Common myeloid progenitor, CD34-positive (primary cell): ENCODE measurements around the gene RBM26.
A peak's percentile ranks its signal among the peaks of the same experiment; 100 is the strongest.
"Not testable (repeated sequence)": the region's sequence is repeated elsewhere in the genome, so short reads cannot be mapped to it uniquely, and the experiment has no call there.

Source experiments
- CTCF ChIA-PET: fragments of 350-600 bp; sonication (Branson Sonifier 250); formaldehyde crosslinking; loops from one replicate; lab custom pipeline; 2021; ENCODE audit warnings: antibody characterized with exemption; lab: Charles Lee
- POLR2A ChIA-PET: fragments of 350-600 bp; sonication (Branson Sonifier 250); formaldehyde crosslinking; loops from one replicate; lab custom pipeline; 2021; ENCODE audit warnings: antibody characterized with exemption; lab: Charles Lee
- DNase-seq, 3 donors: peaks; one replicate each; pipeline versions ENCODE4 v3.0.0 to v3.0.0-alpha.2; 2013
- H3K27ac ChIP-seq, 2 experiments: 1 replicate in 1 of 2; 2 replicates in 1 of 2; pipeline ENCODE4 v1.7.0; 2013; ENCODE audit warnings: inconsistent platforms in 2 of 2, low read length in 2 of 2, mild to moderate bottlenecking in 2 of 2, low read depth in 1 of 2, moderate library complexity in 1 of 2; ENCODE audit not compliant: severe bottlenecking in 2 of 2, insufficient read depth in 1 of 2, poor library complexity in 1 of 2
- H3K27me3 ChIP-seq, 5 experiments: replicated peaks in 2 of 5; 1 replicate in 3 of 5; 2 replicates in 2 of 5; pipeline versions ENCODE4 v1.6.1 to v1.7.0; 2013; ENCODE audit warnings: low read length in 4 of 5, mild to moderate bottlenecking in 2 of 5, moderate library complexity in 2 of 5, inconsistent platforms in 1 of 5; ENCODE audit not compliant: insufficient read depth in 5 of 5, control insufficient read depth in 4 of 5
- H3K36me3 ChIP-seq, 4 experiments: 1 replicate in 2 of 4; 2 replicates in 2 of 4; pipeline versions ENCODE4 v1.6.1 to v1.7.0; 2013; ENCODE audit warnings: low read length in 3 of 4, control low read depth in 1 of 4, mild to moderate bottlenecking in 1 of 4; ENCODE audit not compliant: control insufficient read depth in 4 of 4, insufficient read depth in 4 of 4
- H3K4me1 ChIP-seq, 4 experiments: 1 replicate in 3 of 4; 2 replicates in 1 of 4; pipeline versions ENCODE4 v1.6.1 to v1.7.1; 2013; ENCODE audit warnings: low read length in 3 of 4, mild to moderate bottlenecking in 3 of 4, control low read depth in 1 of 4, inconsistent platforms in 1 of 4, moderate library complexity in 1 of 4; ENCODE audit not compliant: control insufficient read depth in 4 of 4, insufficient read depth in 4 of 4; ENCODE audit errors: control extremely low read depth in 1 of 4
- H3K4me3 ChIP-seq, 7 experiments: 1 replicate in 4 of 7; 2 replicates in 3 of 7; pipeline versions ENCODE4 v1.5.1 to v1.7.0; 2013; ENCODE audit warnings: mild to moderate bottlenecking in 7 of 7, low read length in 6 of 7, moderate library complexity in 6 of 7, inconsistent platforms in 2 of 7, low read depth in 2 of 7, control low read depth in 1 of 7; ENCODE audit not compliant: insufficient read depth in 4 of 7, control insufficient read depth in 1 of 7; ENCODE audit errors: extremely low read depth in 1 of 7
- H3K9me3 ChIP-seq, 5 experiments: 1 replicate in 4 of 5; 2 replicates in 1 of 5; pipeline versions ENCODE4 v1.6.1 to v1.7.1; 2013; ENCODE audit warnings: low read length in 4 of 5, mild to moderate bottlenecking in 2 of 5, inconsistent platforms in 1 of 5, low read depth in 1 of 5, moderate library complexity in 1 of 5; ENCODE audit not compliant: control insufficient read depth in 4 of 5, insufficient read depth in 2 of 5; ENCODE audit errors: control extremely low read depth in 1 of 5
- WGBS: methylation state at CpG from one replicate; pipeline ENCODE4 v1.1.5; 2013; ENCODE audit not compliant: insufficient coverage; 5-methylcytosine and 5-hydroxymethylcytosine counted together

RBM26 gene

GRCh38 chr13:79352107-79352506 lies 53.9 kb downstream of the RBM26 start:
- no peak overlapping the region for H3K4me3 ChIP-seq
- H3K9me3 ChIP-seq: no peaks in the 10 kb centered on the region
- ChIA-PET POLR2A (no interaction called here), CTCF (interaction anchor here (0.8 to 1.2 kb wide), 2 partner anchors 9 to 39 kb away, joined by 3 to 4 read pairs; no protein-coding TSS in a partner anchor)
- H3K4me1 ChIP-seq: no peaks in the 10 kb centered on the region
- H3K27me3 ChIP-seq: no peaks in the 10 kb centered on the region
- no peak for DNase-seq
- no peak overlapping the region for H3K27ac ChIP-seq
- H3K36me3 ChIP-seq: peaks cover 15 to 58% (median 32%) of the 10 kb centered on the region in 4 experiments

DNA sequence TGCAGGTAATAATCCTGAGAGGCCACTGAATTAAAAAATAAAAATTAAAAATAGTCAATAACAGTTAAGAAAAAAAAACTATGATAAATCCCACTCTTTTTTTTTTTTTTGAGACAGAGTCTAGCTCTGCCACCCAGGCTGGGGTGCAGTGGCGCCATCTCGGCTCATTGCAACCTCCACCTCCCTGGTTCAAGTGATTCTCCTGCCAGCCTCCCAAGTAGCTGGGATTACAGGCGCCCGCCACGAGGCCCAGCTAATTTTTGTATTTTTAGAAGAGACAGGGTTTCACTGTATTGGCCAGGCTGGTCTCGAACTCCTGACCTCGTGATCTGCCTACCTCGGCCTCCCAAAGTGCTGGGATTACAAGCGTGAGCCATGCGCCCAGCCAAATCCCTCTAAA lies 56.4 kb downstream of the RBM26 start:
- H3K4me3 ChIP-seq, POLR2A ChIA-PET, H3K9me3 ChIP-seq, DNase-seq, H3K4me1 ChIP-seq, H3K27ac ChIP-seq, H3K27me3 ChIP-seq: not testable (repeated sequence)
- WGBS: 99% methylated on average over 7 of the region's 10 CpGs
- CTCF ChIA-PET: interaction anchor here (1.7 to 1.9 kb wide), 2 partner anchors 9 to 14 kb away, joined by 5 to 6 read pairs; no protein-coding TSS in a partner anchor
- peaks cover 13 to 49% (median 28%) of the 10 kb centered on the region in 4 experiments for H3K36me3 ChIP-seq

DNA sequence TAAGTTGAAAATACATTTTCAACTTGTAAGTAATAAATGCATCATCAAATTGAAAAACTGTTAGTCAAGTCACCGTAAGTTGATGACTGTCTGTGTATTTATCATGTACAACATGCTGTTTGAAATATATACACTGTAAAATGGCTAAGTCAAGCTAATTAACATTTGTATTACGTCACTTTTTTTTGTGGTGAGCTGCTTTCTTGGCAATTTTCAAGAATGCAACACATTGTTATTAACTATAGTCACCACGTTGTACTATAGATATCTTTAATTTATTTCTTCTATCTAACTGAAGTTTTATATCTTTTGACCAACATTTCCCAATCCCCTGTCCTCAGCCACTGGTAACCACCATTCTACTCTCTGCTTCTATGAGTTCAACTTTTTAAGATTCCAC lies 57.0 kb downstream of the RBM26 start:
- WGBS: no CpG with 5 or more reads among the region's 3 CpGs
- peaks cover 7 to 50% (median 26%) of the 10 kb centered on the region in 4 experiments for H3K36me3 ChIP-seq
- H3K9me3 ChIP-seq: no peaks in the 10 kb centered on the region
- no peaks in the 10 kb centered on the region for H3K4me1 ChIP-seq
- CTCF ChIA-PET: interaction anchor here (1.1 to 1.9 kb wide), 4 partner anchors 10 to 42 kb away, joined by 3 to 7 read pairs (median 6); no protein-coding TSS in a partner anchor
- POLR2A ChIA-PET: no interaction called here
- no peaks in the 10 kb centered on the region for H3K27me3 ChIP-seq
- no peak overlapping the region for H3K4me3 ChIP-seq
- H3K27ac ChIP-seq: no peak overlapping the region
- DNase-seq: peak in 1 of 3 donors; percentile 17

- WGBS: 87% methylated on average over 4 of the region's 6 CpGs
- CTCF ChIA-PET: no interaction called here
Observed at GRCh38 chr13:79346300-79346914, 59.6 kb downstream of the RBM26 start.

DNA sequence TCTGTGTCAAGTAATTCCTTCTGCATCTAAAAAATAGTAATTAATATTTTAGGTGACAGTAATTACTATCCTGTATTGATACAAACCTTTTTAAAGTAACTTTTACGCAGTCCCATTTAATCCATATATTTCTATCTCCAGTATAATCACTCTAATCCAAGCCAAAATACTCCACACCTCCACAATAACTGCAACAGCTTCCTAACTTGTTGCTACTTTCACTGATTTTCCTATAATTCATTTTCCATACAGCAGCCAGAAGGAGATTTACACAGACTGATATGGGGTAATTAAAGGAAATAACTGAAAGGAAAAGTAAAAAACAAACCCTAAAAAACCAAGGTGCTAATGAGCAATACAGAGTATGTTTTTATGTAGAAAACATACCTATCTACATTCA lies 64.9 kb downstream of the RBM26 start:
- no peaks in the 10 kb centered on the region for H3K27me3 ChIP-seq
- CTCF ChIA-PET: no interaction called here
- no peaks in the 10 kb centered on the region for H3K4me1 ChIP-seq
- POLR2A ChIA-PET: no interaction called here
- H3K4me3 ChIP-seq: no peak overlapping the region
- H3K9me3 ChIP-seq: no peaks in the 10 kb centered on the region
- WGBS: no CpG with 5 or more reads among the region's 1 CpG
- no peak for DNase-seq
- no peak overlapping the region for H3K27ac ChIP-seq
- H3K36me3 ChIP-seq: peaks cover 32 to 86% (median 51%) of the 10 kb centered on the region in 4 experiments

More at GRCh38 chr13:79346300-79346914, 59.6 kb downstream of the RBM26 start:
- no peak for DNase-seq
- H3K36me3 ChIP-seq: peaks cover 13 to 48% (median 22%) of the 10 kb centered on the region in 4 experiments
- H3K9me3 ChIP-seq: no peaks in the 10 kb centered on the region
- H3K27ac ChIP-seq: no peak overlapping the region
- H3K27me3 ChIP-seq: no peaks in the 10 kb centered on the region
- no peaks in the 10 kb centered on the region for H3K4me1 ChIP-seq
- POLR2A ChIA-PET: no interaction called here
- no peak overlapping the region for H3K4me3 ChIP-seq

DNA sequence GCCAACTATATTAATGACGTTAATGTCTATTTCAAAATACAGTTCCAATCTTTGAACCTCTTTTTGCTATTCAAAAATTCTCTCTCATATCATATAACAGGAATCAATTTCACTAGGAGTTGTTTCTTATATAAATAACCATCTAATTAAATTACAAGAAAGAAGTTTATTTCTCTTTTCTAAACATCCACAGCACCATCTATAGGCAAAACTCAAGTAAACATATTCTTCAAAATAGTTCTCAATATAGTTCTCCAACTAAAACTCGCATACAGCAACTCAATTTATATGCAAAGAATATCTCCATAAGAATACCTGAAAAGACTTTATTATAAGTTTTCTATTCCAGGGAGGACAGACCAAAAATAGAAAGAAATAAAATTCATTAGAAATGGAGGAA lies 65.6 kb downstream of the RBM26 start:
- H3K36me3 ChIP-seq: peaks cover 33 to 91% (median 53%) of the 10 kb centered on the region in 4 experiments
- H3K27me3 ChIP-seq: no peaks in the 10 kb centered on the region
- ChIA-PET CTCF (interaction anchor here (1.9 kb wide), 1 partner anchor 10 kb away, joined by 8 read pairs; no protein-coding TSS in a partner anchor), POLR2A (no interaction called here)
- H3K4me1 ChIP-seq: no peaks in the 10 kb centered on the region
- no peak overlapping the region for H3K4me3 ChIP-seq
- WGBS: no CpG with 5 or more reads among the region's 2 CpGs
- no peak overlapping the region for H3K27ac ChIP-seq
- no peak for DNase-seq
- no peaks in the 10 kb centered on the region for H3K9me3 ChIP-seq

DNA sequence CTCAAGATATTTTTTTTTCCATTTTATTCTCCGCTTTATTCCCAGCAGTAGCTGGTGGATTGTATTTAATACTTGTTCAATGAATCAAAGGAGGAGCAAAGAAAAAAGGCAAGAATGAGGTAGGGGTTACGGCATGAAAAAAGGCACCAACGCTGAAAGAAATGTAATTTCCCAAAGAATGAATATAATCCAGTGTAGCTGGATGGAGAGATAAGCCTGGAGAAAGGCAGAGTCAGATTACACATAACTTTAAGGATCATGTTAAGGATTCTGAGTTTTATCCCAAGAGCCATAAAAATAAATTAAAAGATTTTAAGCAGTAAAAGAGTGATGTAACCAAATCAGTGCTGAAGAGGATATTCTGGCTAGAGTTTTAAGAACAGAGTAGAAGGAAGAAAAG lies 67.7 kb downstream of the RBM26 start:
- WGBS: 100% methylated on average over 2 of the region's 3 CpGs
- no peaks in the 10 kb centered on the region for H3K4me1 ChIP-seq
- no peaks in the 10 kb centered on the region for H3K9me3 ChIP-seq
- peaks cover 40 to 91% (median 62%) of the 10 kb centered on the region in 4 experiments for H3K36me3 ChIP-seq
- ChIA-PET CTCF (interaction anchor here (1.9 kb wide), 1 partner anchor 8 kb away, joined by 8 read pairs; no protein-coding TSS in a partner anchor), POLR2A (no interaction called here)
- no peaks in the 10 kb centered on the region for H3K27me3 ChIP-seq
- no peak overlapping the region for H3K27ac ChIP-seq
- DNase-seq: no peak
- no peak overlapping the region for H3K4me3 ChIP-seq
